GM12874 (cell line): Measurements from ENCODE around the gene TPST2.

Experiments
- TF ChIP-seq, protein P1 (sequence below): IDR thresholded peaks from 2 replicates; pipeline ENCODE4 v1.5.1; 2011; ENCODE audit warnings: low read depth, mild to moderate bottlenecking, control low read depth, low read length, moderate library complexity; ENCODE audit not compliant: insufficient read depth

Gene TPST2

DNA sequence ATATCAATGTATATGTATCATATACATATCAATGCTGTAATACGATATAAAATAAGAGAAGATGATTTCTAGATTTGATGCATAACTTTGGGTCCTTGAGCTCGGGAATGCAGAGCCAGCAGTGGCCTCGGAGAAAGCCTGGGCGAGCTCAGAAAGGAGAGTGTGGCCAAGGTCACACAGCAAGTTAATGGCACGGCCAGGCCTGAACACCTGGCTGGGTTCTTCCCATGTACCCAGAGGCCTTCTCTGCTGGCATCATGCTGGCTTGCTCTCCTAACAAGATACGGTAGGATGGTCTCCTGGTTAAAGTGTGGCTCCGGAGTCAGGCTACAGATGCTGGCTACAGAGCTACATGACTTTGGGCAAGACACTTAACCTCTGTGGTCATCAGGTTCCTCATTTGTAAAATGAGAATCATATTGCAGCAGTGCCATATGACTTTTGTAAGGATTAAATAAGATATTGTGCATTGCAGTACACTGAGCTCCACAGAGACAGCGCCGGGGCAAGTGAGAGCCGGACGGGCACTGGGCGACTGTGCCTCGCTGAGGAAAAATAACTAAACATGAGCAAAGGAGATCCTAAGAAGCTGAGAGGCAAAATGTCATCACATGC lies 29.9 kb downstream of the TPST2 start:
- TF ChIP-seq, protein P1, sequence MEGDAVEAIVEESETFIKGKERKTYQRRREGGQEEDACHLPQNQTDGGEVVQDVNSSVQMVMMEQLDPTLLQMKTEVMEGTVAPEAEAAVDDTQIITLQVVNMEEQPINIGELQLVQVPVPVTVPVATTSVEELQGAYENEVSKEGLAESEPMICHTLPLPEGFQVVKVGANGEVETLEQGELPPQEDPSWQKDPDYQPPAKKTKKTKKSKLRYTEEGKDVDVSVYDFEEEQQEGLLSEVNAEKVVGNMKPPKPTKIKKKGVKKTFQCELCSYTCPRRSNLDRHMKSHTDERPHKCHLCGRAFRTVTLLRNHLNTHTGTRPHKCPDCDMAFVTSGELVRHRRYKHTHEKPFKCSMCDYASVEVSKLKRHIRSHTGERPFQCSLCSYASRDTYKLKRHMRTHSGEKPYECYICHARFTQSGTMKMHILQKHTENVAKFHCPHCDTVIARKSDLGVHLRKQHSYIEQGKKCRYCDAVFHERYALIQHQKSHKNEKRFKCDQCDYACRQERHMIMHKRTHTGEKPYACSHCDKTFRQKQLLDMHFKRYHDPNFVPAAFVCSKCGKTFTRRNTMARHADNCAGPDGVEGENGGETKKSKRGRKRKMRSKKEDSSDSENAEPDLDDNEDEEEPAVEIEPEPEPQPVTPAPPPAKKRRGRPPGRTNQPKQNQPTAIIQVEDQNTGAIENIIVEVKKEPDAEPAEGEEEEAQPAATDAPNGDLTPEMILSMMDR, result no peak

DNA sequence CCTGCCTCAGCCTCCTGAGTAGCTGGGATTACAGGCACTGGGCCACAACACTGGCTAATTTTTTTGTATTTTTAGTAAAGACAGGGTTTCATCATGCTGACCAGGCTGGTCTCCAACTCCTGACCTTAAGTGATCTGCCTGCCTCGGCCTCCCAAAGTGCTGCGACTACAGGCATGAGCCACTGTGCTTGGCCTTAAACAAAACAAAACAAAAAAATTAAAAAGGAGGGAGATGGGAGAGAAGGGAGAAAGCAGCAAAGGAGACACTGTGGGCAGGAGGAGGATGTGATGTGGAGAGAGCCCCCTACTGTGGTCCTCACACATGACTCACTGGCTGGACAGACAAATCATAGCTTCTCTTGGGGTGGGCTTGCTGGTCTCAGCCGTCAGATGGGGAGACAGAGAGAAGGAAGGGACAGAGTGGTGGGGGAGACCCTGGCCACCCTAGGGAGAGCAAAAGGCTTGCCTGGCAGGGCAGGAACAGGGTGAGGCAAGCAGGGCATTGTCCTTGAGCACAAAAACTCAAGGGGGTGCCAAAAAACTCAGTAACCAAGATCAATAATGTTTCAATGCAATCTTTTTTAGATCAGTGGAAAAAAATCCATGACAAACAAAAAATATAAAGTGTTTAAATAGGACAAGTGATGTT lies 31.6 kb downstream of the TPST2 start:
- TF ChIP-seq, protein P1, result no peak

DNA sequence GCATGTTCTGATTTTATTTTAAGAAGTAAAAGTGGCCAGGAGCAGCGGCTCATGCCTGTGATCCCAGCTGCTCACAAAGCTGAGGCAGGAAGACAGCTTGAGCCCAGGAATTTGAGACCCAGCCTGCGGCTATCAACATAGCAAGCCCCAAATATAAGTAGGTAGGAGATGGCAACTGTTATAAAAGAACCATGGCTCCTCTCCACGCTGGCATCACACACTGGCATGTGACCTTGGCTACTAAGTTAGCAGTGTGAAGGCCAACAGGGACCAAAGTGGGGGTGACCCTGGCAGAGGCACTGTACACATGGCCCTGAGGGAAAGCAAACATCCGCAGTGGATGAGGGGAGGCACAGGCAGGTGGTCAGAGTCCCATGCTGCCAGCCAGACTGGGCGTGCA lies 33.0 kb downstream of the TPST2 start:
- TF ChIP-seq, protein P1, result no peak

DNA sequence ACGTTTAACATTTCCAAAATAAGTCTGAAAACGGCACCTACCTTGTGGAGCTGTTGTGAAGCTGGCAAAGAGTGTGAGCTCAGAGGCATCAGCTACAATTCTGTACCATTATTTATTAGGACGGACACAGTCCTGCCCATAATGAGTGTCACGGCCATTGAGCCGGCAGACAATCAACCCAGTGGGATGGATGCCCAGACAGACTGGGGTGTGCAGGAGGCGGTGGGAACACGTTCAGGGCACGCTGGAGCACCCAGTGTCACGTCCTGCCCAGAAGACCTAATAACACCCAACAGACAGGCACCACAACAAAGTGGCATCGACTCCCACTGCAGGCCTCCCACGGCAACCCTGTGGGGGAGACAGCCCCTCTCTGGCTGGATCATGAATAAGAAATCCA lies 34.5 kb downstream of the TPST2 start:
- TF ChIP-seq, protein P1, result no peak

DNA sequence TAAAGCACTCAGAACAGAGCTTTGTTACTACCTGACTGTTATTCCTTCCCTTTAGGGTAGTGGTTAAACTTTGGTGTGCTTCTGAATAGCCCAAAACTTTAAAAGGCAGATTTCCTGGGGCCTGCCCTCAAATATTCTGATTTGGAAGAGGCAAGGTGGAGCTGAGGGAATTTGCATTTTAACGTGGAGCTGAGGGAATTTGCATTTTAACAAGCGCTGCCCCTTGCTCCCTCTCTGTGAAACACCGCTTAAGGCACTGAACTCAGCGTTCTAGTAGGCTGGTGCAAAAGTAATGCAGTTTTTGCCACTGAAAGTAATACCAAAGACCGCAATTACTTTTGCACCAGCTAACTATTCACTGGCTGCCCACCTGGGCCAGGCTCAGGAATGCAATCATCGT lies 35.0 kb downstream of the TPST2 start:
- TF ChIP-seq, protein P1, result no peak

DNA sequence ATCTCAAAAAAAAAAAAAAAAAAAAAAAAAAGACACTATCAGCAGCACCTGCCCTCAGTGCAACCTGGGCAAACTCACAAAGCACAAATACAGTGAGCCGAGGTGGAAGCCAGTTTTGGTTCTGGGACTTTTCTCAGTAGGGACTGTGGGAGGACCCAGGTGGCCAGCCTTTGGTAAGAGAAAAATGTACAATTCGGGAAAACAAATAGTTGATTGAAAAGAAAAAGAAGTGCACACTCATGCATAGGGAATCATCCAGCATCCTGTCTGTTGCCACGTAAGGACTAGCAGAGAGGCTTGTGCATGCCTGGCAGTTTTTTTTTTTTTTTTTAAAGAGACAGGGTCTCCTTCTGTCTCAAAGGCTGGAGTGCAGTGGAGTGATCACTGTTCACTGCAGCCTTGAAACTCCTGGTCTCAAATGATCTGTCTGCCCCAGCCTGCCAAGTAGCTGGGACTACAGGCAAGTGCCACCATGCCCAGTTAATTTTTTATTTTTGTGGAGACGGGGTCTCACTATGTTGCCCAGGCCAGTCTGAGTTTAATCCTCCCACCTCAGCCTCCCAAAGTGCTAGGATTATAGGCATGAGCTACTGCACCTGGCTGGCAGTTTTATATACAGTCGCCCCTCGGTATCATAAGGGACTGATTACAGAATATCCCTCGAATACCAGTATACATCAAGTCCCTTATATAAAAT lies 36.7 kb downstream of the TPST2 start:
- TF ChIP-seq, protein P1, result no peak

DNA sequence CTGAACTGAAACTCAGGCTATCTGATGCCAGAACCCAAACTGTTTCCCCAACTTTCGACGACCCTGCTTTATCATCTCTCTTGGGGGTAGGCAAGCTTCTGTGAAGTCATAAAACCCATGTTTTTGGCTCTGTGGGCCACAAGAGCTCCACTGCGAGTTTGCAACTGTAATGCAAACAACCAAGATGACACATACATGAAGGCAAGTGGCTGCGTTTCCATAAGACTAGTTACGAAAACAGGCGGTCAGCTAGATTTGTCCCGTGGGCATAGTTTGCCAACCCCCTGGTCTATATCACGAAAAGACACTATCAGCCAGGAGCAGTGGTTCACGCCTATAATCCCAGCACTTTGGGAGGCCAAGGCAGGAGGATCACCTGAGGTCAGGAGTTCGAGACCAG lies 37.5 kb downstream of the TPST2 start:
- TF ChIP-seq, protein P1, result no peak
